SW 1271 (cell line): ENCODE results near the gene COL6A3.
A peak's percentile ranks its signal among the peaks of the same experiment; 100 is the strongest.

ENCODE experiments used
- DNase-seq, 2 experiments: peaks; one replicate each; lab custom pipeline; 2025; lab: John Stamatoyannopoulos, UW

The COL6A3 gene

DNA sequence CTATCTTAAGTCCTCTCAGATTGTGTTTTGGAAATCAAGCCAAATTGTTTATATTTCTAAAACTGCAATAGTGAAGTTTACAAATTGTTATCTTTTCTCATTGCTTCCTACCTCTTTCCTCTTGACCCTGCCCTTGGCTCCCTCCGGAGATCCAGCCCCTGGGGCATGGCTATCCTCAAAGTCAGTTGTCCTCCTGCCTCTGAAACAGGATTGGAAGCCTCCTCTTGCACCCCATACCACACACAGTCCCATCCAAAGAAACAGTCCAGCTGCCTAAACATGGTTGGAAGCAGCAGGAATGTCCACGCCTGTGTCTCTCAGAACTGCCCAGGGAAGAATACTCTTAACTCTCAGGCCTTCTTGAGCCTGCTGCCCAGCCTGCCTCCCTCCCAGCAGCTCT lies 30.1 kb upstream of the COL6A3 start:
- DNase-seq, result no peak

GRCh38 chr2:237441605-237442274 lies 27.8 kb upstream of the COL6A3 start:
- no peak for DNase-seq

- no peak for DNase-seq
Measured at GRCh38 chr2:237440819-237441281, 26.9 kb upstream of the COL6A3 start.

GRCh38 chr2:237438080-237438940 lies 24.3 kb upstream of the COL6A3 start:
- DNase-seq, result no peak

DNA sequence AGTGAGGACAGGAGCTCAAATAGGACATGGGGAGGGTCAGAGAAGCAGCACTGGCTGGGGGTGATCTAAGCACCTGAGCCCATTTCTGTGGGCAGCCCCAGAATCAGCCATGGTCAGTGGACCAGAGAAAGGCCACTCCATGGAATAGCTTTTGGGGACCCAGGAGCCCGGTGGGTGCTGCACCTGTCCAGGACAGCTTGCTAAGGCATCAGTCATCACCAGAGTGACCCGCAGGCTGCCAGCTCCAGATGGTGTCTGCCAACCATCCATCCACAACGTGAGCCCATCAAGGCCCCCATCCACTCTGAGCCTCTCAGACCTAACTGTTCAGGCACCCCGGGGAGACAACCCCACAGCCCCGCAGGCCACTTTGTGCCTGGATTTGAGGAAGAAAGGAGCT lies 23.6 kb upstream of the COL6A3 start:
- DNase-seq, result no peak

- no peak for DNase-seq
Measured at GRCh38 chr2:237435844-237436587, 22.1 kb upstream of the COL6A3 start.

DNA sequence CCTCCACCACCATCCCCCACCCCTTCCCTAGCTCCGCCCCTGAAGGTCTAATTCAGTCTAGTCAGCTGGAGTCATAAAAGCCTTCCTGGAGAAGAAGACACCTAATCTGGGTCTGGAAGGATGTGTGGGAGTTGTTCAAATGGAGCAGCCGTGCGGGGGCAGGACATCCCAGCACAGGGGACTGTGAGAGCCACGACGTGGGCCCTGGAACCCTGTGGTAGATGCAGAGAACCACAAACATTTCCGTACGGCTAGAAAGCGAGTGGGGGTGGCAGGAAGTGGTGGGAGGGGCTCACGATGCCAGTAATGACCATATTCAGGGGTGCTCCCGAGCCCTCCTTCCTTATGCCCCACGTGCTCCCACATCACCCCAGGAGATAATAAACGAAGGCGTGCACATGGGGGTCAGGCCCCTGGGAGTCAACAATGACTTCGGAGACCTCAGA lies 20.9 kb upstream of the COL6A3 start:
- DNase-seq, result no peak

DNA sequence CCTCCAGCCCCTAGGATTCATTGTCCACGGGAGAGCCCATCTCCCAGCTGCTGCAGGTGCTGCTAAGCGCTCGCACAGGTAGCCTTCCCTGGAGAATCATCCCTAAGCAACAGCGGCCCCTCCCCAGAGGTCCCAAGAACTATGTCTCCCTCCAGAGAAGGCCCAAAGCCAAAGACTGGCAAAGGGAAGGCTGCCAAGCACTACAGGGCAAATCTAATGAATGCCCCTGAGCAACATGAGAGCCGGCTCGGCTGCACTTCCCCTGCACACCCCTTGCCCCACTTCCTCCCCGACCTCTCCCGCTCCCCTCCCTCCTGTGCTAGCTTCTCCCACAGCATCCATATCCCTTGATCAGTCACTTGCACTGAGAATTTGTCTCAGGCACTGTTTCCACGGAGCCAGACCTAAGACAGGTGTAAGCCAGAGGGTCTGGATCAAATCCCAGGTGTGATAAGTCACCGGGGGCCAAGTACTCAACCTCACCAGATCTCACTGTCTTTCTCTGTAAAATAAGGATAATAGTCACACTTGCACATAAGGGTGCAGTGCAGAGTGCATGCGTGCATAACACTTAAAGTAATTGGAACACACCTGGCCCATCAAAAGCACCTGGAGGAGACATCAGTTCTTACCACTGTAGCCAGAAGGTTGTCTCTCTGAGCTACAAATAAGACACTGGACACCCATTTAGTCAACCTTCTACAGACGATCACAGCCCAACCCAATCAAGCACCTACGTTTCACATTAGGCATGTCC lies 20.1 kb upstream of the COL6A3 start:
- DNase-seq, result no peak

DNA sequence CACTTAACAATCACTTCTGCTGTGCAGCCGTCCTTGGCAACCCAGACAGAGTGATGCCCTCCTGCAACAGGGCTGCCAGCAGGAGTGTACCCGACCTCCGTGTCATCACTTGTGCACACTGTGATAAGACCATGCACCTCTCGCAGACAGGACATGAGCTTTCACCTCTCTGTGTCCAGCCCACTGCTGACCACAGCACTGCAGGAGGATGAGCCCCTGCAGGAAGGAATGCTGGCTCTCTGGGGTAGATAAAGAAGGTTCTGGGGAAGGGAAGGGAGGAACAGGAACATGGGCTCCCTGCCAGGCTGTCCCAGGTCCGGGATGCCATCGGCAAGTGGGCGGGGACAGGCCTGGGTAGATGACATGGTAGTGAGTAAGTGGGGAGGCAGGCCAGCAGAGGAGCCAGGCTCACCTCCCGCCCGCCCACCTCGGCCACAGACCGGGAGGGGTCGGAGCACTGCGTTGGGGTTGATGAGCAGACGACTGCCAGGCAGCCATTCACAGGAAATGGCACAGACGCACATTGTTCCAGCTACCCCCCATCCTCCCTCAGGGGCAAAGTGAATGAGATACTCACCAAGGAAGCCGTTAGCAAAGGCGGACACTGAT lies 18.6 kb upstream of the COL6A3 start:
- DNase-seq, result peak; percentile 79 to 83

DNA sequence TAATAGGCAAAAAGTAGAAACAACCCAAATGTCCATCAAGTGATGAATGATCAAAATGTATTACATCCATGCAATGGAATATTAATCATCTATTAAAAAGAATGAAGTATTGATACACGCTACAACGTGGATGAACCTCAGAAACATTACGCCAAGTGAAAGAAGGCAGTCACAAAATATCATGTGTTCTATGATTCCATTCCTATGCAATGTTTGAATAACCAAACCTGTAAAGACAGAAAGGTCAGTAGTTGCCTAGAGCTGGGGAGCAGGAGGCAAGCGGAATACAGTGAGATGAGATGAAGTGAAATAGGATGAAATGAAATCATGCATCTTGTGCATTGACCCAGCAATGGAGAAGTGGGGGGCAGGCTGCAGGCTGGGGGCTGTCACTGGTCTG lies 17.9 kb upstream of the COL6A3 start:
- DNase-seq, result no peak

DNA sequence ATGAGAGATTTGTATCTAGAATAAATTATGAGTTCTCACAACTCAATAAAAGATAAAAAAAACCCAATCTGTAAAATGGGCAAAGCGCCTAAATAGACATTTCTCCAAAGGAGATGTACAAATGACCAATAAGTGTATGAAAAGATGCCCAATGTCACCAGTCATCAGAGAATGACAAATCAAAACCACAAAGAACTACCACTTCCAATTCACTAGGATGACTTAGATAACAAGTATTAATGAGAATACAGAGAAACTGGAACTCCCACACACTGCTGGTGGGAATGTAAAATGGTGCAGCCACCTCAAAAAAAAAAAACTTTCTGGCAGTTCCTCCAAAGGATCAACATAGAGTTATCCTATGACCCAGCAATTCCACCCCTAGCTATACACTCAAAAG lies 17.4 kb upstream of the COL6A3 start:
- DNase-seq, result peak; percentile 13 to 48

DNA sequence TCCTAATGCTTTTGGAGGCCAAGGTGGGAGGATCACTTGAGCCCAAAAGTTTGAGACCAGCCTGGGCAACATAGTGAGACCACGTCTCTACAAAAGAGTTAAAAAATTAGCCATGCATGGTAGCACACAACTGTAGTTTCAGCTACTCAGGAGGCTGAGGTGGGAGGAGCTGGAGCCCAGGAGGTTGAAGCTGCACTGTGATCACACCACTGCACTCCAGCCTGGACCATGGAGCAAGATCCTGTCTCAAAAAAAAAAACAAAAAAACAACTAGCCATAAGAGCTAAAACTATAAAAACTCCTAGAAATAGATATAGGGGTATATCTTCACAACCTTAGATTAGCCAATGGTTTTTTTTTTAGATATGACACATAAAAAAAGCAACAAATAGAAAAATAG lies 16.9 kb upstream of the COL6A3 start:
- DNase-seq, result no peak

GRCh38 chr2:237429753-237430152 lies 15.8 kb upstream of the COL6A3 start:
- no peak for DNase-seq

- DNase-seq, result no peak
Measured at GRCh38 chr2:237427769-237428506, 14.0 kb upstream of the COL6A3 start.

DNA sequence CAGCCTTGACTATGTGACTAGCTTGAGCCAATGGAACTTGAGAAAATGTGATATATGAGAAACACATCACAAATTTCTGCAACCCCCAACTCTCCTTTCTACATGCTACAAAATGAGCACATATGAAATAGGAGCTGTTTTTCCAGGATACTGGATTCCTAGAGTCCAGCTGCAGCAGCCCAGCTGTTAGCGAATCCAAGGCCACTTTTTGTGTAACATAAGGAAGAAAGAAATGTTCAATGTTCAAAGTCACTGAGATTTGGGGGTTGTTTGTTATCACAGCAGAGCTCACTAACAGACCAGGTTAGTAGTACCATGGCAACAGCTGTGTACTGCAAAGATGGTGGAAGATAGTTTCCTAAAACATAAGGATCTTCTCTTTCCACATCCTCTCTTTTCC lies 12.6 kb upstream of the COL6A3 start:
- DNase-seq, result no peak

- DNase-seq, result no peak
Measured at GRCh38 chr2:237425320-237425719, 11.4 kb upstream of the COL6A3 start.

GRCh38 chr2:237424544-237424943 lies 10.6 kb upstream of the COL6A3 start:
- DNase-seq, result no peak

DNA sequence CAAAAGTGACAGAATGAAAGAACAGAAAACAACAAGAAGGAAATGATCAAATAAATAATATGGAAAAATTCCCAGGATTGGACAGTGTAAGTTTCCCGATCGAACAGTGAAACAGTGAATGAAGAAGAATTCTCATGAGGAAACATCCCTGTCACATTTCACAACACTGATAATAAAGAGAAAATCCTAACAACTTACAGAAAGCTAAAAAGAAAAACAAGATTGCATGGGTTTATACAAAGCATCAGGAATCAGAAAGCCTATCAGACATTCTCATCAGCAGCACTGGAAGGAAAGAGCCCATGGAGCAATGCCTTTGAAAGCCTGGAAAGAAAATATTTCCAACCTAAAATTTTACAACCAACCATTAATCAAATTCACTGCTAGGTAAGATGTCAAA lies 9.9 kb upstream of the COL6A3 start:
- DNase-seq, result no peak

DNA sequence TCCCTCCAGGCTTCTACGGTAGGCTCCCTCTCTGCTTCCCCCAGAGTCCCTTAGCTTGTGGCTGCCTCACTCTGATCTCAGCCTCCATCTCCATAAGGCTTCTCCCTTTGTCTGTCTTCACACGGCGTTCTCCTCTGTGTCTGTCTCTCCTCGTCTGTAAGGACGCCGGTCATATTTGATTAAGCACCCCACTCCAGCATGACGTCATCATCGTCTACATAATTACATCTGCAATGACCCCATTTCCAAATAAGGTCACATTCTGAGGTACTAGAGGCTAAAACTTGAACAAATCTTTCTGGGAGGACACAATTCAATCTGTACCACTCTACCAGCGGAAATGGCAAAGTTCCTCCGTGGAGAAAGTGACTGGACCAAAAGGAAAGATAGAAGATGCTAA lies 8.3 kb upstream of the COL6A3 start:
- no peak for DNase-seq

DNA sequence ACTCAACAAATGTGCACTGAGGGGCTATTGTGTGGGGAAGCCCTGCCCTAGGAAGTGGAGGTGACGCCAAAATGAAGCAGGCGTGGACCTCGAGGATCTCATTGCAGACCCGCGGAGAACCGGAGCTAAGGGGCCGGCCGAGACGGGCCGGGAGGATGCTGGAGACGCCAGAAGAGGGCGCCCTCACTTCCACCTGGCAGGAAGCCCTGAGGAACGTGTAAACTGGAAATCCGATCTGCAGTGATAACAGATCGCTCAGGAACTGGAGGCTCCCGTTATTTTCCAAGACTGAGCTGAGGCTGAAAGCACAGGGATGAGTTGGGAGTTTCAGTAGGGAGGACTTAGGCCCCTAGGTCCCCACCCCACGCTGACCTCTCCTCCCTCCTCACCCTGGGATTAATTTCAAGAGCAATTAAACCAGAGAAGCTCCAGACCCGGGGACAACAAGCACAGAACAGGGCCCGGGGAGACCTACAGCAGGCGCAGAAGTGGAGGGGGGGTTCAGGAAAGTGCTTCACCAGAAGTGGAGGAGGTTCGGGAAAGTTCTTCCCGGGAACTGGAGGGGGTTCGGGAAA lies 7.7 kb upstream of the COL6A3 start:
- peak; percentile 22 to 54 for DNase-seq
